Measurements from ENCODE around the gene HLA-DMB.
"Not testable (repeated sequence)": the region's sequence is repeated elsewhere in the genome, so short reads cannot be mapped to it uniquely, and the experiment has no call there.

HLA-DMB gene

DNA sequence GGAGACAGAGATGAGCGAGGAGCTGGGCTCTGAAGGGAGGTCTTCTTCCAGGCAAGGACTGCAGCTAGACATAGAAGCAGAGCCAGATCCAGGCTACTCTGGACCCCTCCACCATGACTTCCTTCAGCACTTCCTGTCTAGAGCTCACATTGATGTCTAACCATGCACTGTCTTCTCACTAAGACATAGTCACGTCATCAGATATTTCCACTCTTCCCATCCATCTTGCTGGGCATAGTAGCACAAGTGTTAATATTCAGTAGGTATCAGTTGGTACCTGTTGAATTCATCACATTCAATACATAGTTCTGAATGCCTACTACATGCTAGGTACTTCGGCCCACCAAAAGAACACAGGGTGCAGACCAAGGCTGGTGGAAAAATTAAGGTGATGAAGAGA, 9.2 kb upstream of the HLA-DMB start:
- DNase-seq (ENCODE audit: low read depth in 2 of 2) = no peak

DNA sequence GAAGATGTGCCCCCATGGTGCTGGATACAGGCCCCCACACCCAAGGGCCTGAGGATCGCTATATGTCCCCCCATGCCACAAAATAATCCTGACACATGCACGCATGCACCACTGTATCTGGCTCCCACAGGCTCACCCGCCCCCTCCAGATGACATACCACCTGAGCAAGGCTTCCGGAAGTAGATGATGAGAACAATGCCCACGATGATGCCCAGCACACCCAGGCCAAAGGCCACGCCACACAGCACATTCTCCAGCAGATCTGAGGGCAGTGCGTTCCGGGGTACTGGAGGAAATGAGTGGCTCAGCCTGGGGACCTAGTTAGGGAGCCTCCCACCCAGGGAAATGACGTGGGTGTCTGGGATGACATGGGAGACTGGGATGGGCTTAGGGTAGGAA, 8.3 kb upstream of the HLA-DMB start:
- DNase-seq (ENCODE audit: low read depth in 2 of 2) = no peak

DNA sequence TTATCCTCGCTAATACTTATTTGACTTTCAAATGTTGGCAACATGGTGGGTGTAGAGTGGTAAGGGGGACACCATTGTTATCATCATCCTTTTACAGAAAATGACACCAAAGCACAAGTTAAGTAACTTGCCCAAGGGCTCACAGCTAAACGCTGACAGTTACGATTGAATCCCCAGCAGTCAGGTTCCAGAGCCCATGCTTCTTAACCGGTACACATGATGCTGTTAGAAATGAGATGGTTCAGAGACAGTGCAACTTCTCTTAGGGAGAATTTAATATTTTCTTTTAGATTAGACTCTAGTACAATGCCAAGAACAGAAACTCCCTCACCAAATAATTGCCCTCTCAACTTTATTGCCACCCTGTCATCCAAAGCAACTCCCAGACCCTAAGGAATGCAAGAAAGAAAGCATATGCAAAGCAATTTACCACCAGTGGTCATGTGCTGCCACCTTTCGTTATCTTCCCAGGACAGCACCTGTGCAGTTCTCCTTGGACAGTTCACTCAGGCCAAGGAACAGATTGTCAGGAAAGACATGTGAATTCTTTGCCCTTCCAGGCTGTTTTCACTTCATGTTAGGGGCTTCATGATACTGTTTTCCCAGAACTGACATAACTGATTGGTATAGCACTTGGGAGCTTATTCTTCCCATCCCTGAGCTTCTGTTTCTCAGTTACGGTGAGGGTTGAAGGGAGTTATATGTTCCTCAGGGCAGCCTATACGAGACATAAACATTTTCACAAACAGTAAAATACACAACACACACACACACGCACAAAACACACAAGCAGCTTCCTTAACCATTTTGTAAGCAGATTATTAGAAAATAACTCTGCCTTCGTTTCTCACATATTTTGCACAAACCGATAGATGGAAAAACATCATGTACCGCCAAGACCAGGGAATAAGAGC, 7.0 kb upstream of the HLA-DMB start:
- DNase-seq (ENCODE audit: low read depth in 2 of 2) = no peak

DNA sequence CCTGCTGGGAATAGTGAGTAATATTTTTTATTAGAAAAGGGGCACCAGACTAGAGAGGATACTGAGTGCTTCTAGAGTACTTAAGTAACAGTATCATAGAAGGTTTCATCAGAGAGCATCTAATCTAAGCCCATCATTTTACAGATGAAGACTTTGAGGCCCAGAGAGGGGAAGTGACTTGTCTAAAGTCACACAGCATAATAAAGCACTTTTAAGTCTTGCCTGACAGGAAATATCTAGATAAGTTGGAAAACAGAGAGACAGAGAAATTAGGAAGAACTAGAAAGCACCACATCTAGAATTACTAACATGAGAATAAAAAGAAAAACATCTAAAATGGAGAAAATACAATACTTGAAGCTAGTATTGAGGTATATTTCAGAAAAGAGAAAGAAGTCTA, 6.1 kb upstream of the HLA-DMB start:
- no peak for DNase-seq (ENCODE audit: low read depth in 2 of 2)

DNA sequence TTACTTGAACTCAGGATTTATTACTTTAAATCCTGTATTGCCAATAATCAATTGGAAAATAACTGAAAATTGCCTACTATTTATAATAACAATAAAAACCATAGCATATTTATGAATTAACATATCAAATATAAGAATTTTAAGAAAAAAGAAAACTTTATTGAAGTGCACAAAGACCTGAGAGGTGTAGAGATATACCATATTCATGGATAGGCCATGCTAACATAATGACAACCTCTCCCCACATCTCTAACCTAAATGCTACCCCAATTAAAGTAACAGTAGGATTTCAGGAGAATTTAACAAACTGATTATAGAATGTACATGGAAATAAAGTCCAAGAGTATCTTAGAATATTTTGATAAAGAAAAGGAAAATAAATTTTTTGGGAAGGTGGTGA, 5.1 kb upstream of the HLA-DMB start:
- DNase-seq (ENCODE audit: low read depth in 2 of 2) = no peak

DNA sequence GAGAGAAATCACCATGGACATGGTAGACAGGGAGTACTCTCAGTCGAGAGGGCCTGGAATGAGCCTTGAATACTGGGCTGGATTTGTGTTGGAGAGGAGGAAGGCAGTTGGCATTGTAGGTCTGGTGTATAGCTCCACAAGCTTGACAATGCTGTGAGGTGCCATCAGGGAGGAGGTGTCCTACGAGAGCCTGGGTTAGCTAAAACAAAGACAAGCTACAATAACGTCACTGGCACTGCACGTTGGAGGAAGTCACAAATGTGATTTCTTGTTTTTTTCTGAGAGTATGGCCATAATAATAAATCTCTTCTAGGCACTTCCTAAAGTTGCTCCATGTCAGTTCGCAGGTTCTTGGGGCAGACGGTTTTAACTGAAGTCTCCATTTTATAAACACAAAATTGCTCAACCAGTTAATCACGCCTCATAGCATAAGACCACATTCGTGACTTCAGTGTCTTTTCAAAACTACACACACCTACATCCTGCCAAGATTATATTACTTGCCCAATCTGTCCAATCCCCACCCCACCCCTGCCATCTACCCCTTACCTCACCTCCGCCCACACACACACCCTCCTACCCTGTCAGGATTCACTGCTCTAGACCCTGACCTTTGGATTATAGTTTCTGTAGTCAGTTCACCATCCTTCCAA, 4.4 kb upstream of the HLA-DMB start:
- DNase-seq (ENCODE audit: low read depth in 2 of 2) = no peak

DNA sequence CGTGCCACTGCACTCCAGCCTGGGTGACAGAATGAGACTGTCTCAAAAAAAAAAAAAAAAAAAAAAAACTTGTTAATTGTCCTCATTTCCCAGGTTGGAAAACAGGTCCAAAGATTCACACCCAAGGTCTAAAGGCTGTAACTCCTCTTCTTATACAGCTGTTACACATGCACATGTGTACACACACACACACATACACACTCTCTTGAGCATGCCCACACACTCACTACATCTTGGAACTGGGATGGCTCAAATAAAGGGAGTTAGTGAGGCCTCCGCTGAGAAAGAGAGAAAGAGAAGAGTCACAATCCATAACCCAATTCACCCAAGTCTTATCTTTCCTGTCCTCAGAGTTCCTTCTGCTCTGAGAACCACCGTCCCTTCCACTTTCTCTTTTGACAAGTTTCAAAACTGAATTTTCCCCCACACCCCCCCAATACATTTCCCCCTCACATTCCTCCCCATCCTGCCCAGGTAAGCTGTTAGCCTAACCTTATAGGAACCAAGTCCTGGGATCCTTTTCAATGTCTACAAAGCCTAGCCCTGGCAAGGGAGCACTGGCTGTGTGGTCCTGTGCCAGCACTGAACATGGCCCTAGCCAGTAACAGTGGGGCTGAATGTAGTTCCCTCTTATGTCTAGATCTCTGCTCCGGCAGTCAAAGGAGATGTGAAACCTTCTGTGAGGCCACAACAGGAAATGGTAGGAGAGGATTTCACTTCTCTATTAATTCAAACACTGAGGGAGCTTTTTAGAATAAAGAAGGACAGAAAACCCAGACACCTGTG, 3.2 kb upstream of the HLA-DMB start:
- no peak for DNase-seq (ENCODE audit: low read depth in 2 of 2)

DNA sequence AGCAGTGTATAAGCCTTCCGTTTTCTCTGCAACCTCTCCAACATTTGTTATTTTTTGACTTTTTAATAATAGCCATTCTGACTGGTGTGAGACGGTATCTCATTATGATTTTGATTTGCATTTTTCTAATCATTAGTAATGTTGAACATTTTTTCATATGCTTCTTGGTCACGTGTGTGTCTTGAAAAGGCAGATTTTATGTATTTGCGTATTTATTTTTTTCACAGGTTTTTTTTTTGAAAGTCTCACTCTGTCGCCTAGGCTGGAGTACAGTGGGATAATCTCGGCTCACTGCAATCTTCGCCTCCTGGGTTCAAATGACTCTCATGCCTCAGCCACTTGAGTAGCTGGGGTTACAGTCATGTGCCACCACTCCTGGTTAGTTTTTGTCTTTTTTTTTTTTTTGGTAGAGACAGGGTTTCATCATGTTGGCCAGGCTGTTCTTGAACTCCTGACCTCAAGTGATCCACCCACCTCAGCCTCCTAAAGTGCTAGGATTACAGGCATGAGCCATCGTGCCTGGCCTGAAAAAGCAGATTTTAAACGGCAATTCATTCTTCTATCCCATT, 1.8 kb upstream of the HLA-DMB start:
- DNase-seq (ENCODE audit: low read depth in 2 of 2) = not testable (repeated sequence)

DNA sequence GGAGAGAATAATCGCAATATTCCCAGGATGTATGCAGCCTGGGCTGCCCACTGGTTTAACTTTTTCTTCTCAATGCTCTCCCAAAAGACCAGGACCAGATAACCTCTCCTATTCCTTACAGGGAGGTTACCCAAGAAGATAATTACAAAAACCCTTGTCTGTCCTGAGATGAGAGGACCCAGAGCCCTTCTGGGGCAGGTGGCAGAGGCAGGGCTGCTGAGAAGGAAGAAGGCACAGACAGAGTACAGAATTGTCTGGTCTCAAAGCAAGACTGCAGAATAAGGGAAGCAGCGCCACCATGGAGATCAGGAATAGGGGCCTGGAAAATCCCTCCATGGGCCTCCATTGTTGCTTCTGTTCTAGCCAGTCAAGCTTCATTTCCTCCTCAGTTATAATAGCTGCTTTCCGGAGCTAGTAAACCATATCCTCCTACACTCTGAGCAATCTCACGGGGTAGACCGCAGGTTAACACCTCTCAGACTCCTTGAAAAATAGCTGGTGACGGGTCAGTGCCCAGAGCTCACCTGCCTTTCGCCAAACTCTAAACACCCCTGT, 463 bp upstream of the HLA-DMB start:
- DNase-seq (ENCODE audit: low read depth in 2 of 2) = no peak

DNA sequence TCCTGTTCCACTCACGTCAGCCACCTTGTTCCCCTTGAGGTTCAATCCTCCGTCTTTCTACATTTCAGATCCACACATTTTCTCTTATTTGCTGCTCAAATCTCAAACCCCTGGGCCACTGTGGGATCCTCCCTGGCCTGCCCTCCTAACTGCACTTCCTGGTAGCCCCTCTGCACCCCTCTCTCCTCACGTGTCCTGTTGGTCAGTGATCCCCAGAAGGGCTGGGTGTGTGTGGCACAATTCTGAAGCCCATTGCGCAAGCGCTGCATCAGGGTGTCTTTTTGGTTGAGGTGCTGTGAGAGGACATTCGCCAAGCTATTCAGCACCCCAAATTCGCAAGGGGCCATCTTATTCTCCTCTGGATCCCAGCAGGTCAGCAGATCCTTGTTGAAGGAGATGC, 2.3 kb downstream of the HLA-DMB start:
- DNase-seq (ENCODE audit: low read depth in 2 of 2) = no peak

DNA sequence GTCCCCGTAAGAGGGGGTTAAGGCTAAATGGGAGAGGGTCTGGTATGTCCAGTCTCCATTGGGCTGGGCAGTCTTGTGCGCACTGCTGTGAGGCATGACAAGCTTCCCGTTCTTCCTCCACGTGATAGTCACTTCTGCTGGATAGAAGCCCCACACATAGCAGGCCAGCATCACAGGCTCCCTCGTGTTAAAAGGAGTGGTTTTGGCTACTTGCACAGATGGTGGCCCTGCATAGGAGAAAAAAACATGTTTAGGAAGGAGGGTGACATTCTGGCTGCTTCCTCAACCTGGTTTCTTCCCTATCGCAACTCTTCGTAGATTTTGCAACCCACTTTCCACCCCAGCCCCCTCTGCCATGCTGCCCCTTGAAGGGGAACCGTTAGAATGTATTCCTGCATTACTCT, 3.6 kb downstream of the HLA-DMB start:
- no peak for DNase-seq (ENCODE audit: low read depth in 2 of 2)

DNA sequence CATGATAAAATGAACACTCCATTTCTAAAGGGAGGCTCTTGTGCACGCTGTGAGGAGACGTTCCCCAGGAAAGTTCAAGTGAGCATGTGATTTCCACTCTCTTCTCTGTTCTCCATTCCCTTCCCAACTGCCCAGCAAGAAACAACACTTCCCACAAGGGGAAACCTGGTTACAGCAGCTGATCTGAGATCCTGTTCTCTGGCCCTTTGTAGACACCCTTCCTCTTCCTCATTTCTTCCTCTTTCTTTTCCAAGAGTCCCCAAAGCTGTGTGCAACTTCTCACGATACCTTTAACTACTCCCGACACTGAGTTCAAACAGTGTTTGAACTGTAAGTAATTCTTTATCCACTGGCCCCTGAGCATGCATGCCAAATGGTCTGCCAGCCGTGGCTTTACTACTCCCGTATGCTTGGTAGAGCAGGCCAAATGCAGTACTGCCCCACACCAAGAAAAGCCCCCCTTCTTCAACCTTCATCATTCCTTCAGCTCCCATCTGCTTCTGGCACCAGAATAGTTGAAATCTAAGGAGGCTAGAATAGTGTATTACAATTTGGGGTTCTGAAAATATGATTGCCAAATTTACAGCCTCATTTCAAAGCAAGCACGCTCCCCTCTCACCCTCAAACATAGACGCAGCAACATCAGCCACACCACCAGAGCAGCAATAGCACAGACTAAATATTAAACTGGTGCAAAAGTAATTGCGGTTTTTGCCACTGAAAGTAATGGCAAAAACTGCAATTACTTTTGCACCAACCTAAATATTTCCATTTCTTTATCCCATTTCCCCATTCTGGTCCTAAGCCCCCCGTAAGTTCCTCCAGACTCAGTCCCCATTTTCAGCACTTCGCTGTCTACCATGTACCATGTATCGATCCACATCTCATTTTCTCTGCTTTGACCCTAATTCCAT, 4.3 kb downstream of the HLA-DMB start:
- DNase-seq (ENCODE audit: low read depth in 2 of 2) = no peak

DNA sequence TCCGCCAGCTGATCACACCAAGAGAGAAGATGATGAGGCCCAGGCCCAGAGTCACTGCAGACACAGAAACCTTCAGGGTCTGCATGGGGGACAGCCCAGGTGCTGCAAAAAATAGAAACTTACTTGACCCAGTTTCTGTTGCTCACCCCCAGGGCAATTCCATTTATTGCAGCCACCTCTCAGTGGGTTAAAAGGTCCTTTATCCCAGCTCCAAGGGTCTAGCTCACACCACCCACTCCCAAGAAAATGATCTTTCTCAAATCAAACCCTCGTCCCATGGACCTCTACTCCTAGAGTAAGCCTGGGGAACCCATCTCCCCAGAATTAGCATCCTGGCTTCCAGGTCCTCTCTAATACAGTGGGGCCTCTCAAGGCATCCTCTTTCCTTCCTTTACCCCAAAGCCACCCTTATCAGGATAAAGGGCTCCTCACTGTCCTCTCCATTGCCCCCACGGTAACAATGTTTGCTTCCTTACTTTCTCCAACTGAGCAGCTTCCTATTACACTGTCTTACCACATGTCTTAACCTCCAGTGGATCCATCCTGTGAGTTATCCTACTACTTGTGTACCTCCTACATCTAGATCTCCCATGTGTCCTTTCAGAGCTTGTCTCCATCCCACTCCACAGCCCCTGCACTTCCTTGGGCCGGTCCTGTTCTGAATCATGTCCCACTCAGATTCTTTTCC, 5.1 kb downstream of the HLA-DMB start:
- no peak for DNase-seq (ENCODE audit: low read depth in 2 of 2)

DNA sequence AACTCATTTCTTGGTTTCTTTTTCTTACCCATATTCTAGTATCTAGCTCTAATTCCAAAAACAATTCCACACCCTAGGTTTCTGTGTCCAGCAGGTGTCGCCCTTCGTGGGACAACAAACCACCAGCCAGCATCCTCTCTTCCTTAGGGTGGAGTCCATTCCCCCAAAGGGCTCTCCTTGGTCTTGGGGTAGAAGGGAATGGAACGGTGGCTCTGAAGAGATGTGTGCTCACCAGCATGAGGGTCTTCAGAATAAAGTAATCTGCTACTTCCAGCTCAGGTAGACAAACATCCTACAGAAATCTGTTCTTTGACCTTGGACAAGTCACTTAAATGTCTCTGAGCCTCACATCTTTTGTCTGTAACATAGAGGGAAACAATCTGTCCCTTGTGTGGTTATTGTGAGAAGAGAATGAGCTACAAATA, 7.2 kb downstream of the HLA-DMB start:
- peak; percentile 54 to 58 for DNase-seq (ENCODE audit: low read depth in 2 of 2)

DNA sequence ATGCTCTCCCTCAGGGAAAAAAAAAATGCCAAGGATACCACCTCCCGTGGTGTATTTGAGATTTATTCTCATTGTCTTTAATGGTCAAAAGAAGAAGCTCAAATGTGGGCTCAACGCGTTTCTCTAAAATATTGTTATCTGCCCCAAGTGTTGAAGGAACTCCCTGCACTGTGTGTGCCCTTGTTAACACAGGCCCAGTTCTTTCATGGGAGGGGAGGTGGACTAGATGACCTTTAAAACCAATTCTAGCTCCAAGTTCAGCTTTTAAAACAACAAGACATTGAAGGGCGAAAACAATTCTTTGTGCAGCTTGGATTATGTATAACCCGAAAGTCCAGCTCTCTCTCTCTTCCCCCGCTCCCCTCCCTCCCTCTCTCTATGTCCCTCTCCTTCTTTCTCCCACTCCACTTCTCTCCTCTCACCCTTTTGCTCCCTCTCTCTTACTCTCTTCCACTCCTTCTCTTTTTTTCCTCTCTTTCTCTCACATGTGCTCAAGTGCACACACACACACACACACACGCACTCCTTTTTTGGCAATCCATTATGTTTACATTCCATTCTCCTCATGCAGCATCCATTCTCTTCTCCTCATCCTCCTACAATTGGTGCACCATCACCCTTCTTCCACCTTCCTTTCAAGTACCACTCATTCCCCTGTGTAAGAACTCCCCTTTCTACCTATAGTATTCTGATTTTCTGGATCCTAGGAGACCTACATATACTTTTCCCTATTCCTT, 8.5 kb downstream of the HLA-DMB start:
- peak; percentile 20 to 26 for DNase-seq (ENCODE audit: low read depth in 2 of 2)

DNA sequence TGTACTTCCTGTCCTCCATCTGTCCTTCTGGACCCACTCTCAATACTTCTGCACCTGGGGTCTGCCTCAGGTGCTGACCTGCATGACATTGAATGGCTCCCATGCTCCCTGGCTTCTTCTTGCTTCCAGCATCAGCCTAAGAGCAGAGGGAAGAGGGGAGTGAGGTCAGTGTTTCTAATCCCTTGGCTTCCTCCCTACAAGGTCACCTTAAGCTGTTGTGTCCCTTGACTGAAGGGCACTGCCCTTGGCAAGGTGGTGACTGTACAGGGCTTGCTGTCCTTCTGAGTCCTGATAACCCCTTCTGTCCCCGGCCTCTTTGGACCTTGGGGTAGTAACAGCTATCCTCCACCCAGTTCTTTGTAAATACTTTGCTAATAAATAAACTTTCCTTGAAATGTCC, 9.6 kb downstream of the HLA-DMB start:
- DNase-seq (ENCODE audit: low read depth in 2 of 2) = no peak

DNA sequence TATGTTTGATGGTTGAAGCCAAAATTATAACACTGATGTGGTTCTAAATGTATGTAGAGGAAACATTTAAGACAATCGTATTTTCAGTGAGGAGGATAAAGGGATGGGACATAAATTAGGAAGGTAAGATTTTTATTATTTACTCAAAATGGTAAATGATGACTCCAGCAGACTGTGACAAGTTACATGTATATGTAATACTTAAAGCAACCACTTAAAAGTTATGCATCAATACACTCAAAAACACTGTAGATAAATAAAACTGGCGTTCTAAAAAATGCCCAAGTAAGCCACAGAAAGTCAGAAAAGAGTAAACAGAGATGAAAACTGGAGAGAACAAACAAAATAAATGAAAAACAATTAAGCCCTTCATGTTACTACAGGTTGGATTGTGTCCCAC, 18.7 kb downstream of the HLA-DMB start:
- no peak for DNase-seq (ENCODE audit: low read depth in 2 of 2)

DNA sequence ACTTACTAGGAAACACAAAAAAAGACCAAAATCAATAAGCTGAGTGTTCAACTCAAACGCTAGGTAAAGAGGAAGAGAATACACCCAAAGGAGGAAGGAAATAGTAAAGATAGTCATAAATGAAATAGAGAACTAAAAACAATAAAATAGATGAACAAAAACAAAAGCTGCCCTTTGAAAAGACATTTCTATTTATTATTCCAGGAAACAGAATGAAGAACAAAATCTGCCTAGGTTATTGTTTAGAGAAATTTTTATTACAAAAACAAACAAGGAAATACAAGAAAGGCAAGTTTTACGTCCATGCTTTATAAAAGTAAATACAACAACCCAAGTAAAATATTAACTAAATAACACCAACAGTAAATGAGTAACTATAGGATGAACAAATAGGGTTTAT, 20.1 kb downstream of the HLA-DMB start:
- no peak for DNase-seq (ENCODE audit: low read depth in 2 of 2)

DNA sequence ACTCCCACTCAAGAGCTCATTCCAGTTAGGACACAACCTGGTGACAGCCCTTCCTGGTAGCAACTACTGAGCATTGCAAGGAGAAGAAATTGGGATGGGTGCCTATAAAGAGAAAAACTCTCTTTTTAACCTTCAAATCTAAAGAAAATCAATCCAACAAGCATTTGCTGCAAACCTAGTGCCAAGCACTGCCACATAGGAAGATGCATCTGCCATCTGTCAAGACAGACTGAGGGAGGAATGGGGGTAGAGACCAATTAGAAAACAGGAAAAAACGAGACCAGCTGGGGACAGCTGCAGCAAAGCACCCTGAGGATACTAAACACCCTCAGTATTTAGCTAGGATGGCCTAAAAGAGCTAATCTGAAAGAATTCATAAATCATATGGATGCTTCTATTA, 27.9 kb downstream of the HLA-DMB start:
- DNase-seq (ENCODE audit: low read depth in 2 of 2) = no peak
